Peyer's patch (tissue), 4 donors: ENCODE measurements around the gene DIPK1C. TPM values are rescaled to one million over a fixed set of nuclear protein-coding genes. Genes with fewer than 3 reads are reported as not detected.

Experiments used
- DNase-seq, 3 donors: peaks; one replicate each; pipeline ENCODE4 v3.0.0-alpha.2; 2017 to 2019
- H3K27ac ChIP-seq, 4 donors: fragments of 200-600 bp; sonication (generic); one replicate each; pipeline ENCODE4 v1.5.1; 2016 to 2019
- H3K27me3 ChIP-seq, 2 donors: fragments of 200-600 bp; sonication (generic); one replicate each; pipeline ENCODE4 v1.5.1; 2019
- H3K36me3 ChIP-seq, 3 donors: fragments of 200-600 bp; sonication (generic); one replicate each; pipeline ENCODE4 v1.5.1; 2016 to 2019
- H3K4me1 ChIP-seq, 4 donors: fragments of 200-600 bp; sonication (generic); one replicate each; pipeline ENCODE4 v1.5.1; 2016 to 2019
- H3K4me3 ChIP-seq, 4 donors: fragments of 200-600 bp; sonication (generic); 1 replicate in 3 of 4; 2 replicates in 1 of 4; pipeline ENCODE4 v1.5.1; 2016 to 2019; ENCODE audit warnings: mild to moderate bottlenecking in 1 of 4
- H3K9me3 ChIP-seq, 4 donors: fragments of 200-600 bp; sonication (generic); one replicate each; pipeline ENCODE4 v1.5.1; 2016 to 2019; ENCODE audit warnings: mild to moderate bottlenecking in 1 of 4
- POLR2A ChIP-seq, 2 donors: fragments of 450-650 bp; IDR thresholded peaks; one replicate each; pipeline ENCODE4 v1.5.1; 2017; ENCODE audit warnings: antibody characterized with exemption in 2 of 2, mild to moderate bottlenecking in 2 of 2, moderate library complexity in 2 of 2
- total RNA-seq, 4 donors: library from RNA; depleted of rRNA; stranded (reverse); fragments of >200 nt; gene quantifications; one replicate each; pipeline ENCODE4 v1.1.0, GENCODE V29; 2016
- TF ChIP-seq, protein P1 (sequence below), 6 experiments: fragments of 450-650 bp in 4 of 6; fragments of 200-600 bp in 2 of 6; sonication (generic) in 1 of 6; IDR thresholded peaks; one replicate each; pipeline ENCODE4 v1.5.1; 2017 to 2019; ENCODE audit warnings: antibody characterized with exemption in 6 of 6, mild to moderate bottlenecking in 3 of 6, moderate library complexity in 1 of 6

Gene DIPK1C
- total RNA-seq, 4 donors from 2014 or later: 0.70 to 0.83 TPM; not detected in 2

DNA sequence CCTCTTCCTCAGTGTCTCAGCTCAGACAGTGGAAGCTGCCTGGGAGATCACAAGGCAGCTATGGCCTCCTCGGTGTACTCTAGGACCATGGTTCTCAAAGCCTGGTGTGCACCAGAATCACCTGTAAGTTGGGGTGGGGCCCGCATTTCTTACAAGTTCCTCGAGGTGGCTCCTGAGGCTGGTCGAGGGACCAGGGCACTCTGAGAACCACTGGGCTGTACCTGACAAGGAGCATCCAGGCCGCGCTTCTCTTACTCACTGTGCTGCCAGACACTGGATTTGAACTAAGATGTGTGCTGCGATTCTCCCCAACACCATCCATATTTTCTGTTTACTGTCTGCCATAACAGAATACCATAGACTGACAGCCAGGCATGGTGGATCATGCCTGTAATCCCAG is 59.5 kb downstream of the DIPK1C start:
- Histone ChIP-seq H3K4me3 (no peak overlapping the region), H3K27me3 (no peaks in the 10 kb centered on the region), H3K4me1 (no peaks in the 10 kb centered on the region), H3K27ac (no peak overlapping the region), H3K9me3 (no peaks in the 10 kb centered on the region), H3K36me3 (no peaks in the 10 kb centered on the region)
- DNase-seq: peak in 1 of 3 donors; percentile 47
- TF ChIP-seq, protein P1, sequence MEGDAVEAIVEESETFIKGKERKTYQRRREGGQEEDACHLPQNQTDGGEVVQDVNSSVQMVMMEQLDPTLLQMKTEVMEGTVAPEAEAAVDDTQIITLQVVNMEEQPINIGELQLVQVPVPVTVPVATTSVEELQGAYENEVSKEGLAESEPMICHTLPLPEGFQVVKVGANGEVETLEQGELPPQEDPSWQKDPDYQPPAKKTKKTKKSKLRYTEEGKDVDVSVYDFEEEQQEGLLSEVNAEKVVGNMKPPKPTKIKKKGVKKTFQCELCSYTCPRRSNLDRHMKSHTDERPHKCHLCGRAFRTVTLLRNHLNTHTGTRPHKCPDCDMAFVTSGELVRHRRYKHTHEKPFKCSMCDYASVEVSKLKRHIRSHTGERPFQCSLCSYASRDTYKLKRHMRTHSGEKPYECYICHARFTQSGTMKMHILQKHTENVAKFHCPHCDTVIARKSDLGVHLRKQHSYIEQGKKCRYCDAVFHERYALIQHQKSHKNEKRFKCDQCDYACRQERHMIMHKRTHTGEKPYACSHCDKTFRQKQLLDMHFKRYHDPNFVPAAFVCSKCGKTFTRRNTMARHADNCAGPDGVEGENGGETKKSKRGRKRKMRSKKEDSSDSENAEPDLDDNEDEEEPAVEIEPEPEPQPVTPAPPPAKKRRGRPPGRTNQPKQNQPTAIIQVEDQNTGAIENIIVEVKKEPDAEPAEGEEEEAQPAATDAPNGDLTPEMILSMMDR (IDR thresholded peaks at IDR 0.05): peak in 1 of 6 experiments; percentile 25
- TF ChIP-seq POLR2A (IDR thresholded peaks at IDR 0.05): no peak

DNA sequence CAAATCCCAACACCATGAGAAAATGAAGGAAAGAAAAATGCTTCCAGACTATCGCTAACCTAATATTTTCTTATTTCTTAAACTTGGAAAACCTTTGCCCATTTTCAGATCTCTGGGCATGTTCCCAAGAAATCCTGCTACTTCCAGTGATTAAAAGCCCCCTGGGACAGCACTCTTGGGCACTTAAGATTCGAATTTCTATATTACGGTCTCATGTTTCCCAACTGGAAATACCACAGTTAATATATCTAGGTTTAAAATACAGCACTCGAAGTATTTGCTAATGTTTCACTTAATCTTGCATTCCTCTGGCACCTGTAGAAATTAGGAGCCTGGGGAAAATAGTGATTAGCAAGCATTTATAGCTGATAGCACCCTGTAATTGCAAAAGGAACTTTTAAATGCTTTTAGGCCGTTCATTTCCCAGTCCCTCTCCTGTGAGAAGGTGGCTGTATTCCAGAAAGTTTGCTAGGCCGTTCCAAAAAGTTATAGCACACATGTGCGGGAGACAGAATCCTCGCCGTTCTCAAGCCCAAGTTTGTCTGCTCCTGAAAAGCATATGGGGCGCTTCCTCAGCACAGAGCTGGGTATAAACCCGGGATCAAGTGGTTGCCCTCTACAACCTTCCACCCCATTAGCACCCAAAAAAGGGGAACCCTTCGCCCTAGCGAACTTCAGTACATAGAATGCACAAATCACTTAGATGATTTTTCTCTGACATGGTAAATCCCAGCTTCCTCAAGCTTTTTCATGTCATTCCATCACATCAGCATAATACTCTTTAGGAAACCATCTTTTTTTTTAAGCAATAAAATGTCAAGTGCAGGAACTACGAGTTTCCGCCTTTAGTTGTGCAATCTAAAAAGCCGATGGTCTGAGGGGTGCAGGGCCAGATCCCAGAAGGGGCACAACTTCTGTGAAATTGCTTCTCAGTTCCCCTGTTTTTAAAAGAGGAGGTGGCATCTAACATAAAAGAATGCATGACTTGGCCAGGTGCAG is 60.6 kb downstream of the DIPK1C start:
- no peak for TF ChIP-seq POLR2A (IDR thresholded peaks at IDR 0.05)
- TF ChIP-seq, protein P1 (IDR thresholded peaks at IDR 0.05): no peak
- H3K9me3 ChIP-seq: no peaks in the 10 kb centered on the region
- H3K27ac ChIP-seq: no peak overlapping the region
- peak in 1 of 3 donors; percentile 42 for DNase-seq
- H3K36me3 ChIP-seq: no peaks in the 10 kb centered on the region
- H3K4me1 ChIP-seq: no peaks in the 10 kb centered on the region
- H3K4me3 ChIP-seq: no peak overlapping the region
- no peaks in the 10 kb centered on the region for H3K27me3 ChIP-seq

DNA sequence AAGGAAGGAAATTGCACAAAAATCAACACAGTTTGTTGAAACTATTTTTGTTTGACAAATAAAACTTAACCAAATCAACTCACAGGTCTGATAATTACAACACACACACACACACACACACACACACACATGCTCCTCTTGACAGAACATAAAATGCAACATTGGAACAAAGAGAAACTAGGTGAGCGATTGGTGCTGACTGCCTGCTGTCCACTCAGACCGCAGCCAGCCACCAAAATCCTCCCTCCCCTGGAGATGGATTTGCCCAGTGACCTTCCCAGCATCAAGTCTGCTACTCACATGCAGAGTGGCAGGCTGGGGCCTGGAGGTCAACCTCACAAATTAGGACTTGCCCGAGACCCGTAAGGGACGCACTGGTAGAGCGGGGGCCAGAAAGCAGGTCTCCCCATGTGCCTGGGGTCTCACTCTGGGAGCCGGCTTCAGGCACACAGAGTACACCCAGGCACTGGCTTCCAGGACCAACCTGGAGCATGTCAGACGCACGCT is 61.4 kb downstream of the DIPK1C start:
- no peaks in the 10 kb centered on the region for H3K9me3 ChIP-seq
- no peaks in the 10 kb centered on the region for H3K4me1 ChIP-seq
- peak in 1 of 3 donors; percentile 30 for DNase-seq
- no peak for TF ChIP-seq POLR2A (IDR thresholded peaks at IDR 0.05)
- TF ChIP-seq, protein P1 (IDR thresholded peaks at IDR 0.05): no peak
- no peaks in the 10 kb centered on the region for H3K36me3 ChIP-seq
- no peaks in the 10 kb centered on the region for H3K27me3 ChIP-seq
- H3K4me3 ChIP-seq: no peak overlapping the region
- H3K27ac ChIP-seq: no peak overlapping the region

DNA sequence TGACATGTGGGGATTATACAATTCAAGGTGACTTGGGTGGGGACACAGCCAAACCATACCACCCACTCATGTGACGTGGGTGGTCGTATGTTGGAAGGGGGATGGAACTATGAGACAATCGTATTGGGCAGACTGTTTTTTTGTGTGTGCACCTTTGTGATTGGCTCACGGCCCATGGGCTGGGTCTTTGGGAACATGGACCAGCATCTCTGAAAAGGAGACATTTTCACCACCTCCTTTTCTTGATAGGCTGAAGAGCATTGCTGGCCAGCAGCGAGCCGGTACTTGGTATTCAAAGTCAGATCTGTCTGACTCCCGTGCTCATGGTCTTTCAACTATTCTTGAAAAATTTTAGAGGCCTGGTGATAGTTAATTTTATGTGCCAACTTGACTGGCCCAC is 62.1 kb downstream of the DIPK1C start:
- DNase-seq: peak in 1 of 3 donors; percentile 22
- Histone ChIP-seq H3K27me3 (no peaks in the 10 kb centered on the region), H3K36me3 (no peaks in the 10 kb centered on the region), H3K27ac (no peak overlapping the region), H3K4me3 (no peak overlapping the region), H3K4me1 (no peaks in the 10 kb centered on the region), H3K9me3 (no peaks in the 10 kb centered on the region)
- TF ChIP-seq, protein P1 (IDR thresholded peaks at IDR 0.05): no peak

DNA sequence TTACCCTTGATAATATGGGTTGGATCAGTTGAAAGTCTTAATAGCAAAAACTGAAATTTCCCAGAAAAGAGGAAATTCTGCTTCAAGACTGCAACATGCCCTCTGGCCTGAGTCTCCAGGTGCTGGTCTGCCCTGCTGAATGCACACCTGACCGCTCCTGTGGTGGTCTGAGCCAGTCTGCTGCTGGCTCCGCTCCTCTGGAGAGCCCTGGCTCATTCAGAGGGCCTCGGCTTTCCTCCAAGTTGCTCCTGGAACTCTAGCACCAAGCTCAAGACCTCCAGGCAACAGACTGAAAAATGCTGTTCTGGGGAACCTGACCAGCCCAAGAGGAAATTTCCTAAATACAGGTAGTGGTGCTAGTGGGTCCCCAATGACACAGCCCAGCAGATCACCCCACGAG is 64.8 kb downstream of the DIPK1C start:
- Histone ChIP-seq H3K27me3 (no peaks in the 10 kb centered on the region), H3K4me3 (no peak overlapping the region), H3K36me3 (no peaks in the 10 kb centered on the region), H3K27ac (no peak overlapping the region), H3K9me3 (no peaks in the 10 kb centered on the region), H3K4me1 (no peaks in the 10 kb centered on the region)
- peak in 1 of 3 donors; percentile 25 for DNase-seq
- TF ChIP-seq POLR2A (IDR thresholded peaks at IDR 0.05): no peak
- TF ChIP-seq, protein P1 (IDR thresholded peaks at IDR 0.05): no peak
